Activated naive CD4-positive, alpha-beta T cell treated with anti-CD3 and anti-CD28 coated beads, Interleukin-2, amount 50 U/mL, for 72 hours (primary cell): ENCODE data around the gene TSNAX. TPM values are rescaled to one million over a fixed set of nuclear protein-coding genes. Genes with fewer than 3 reads are reported as not detected.
"Not testable (repeated sequence)": the region's sequence is repeated elsewhere in the genome, so short reads cannot be mapped to it uniquely, and the experiment has no call there.

Experiments
- ATAC-seq, 2 donors: fragments of 150-1000 bp; cut with Tn5 transposase; 2 replicates each; pipeline ENCODE4 v1.10.0; 2021; ENCODE audit warnings: mild to moderate bottlenecking in 2 of 2, moderate library complexity in 2 of 2
- DNase-seq, 2 donors: peaks; one replicate each; pipeline ENCODE4 v3.0.0; 2021 to 2022; ENCODE audit warnings: low spot score in 2 of 2
- H3K27ac Mint-ChIP-seq, 2 donors: one replicate each; pipeline ENCODE4 v1.8.0; 2022; ENCODE audit warnings: mild to moderate bottlenecking in 2 of 2, mixed read lengths in 2 of 2
- H3K36me3 Mint-ChIP-seq, 2 donors: one replicate each; pipeline ENCODE4 v1.8.0; 2022; ENCODE audit warnings: mixed read lengths in 2 of 2
- H3K9me3 Mint-ChIP-seq, 2 donors: one replicate each; pipeline ENCODE4 v1.8.0; 2022; ENCODE audit warnings: mixed read lengths in 2 of 2
- total RNA-seq, 2 donors: library from RNA; stranded (reverse); gene quantifications; one replicate each; pipeline ENCODE4 v1.2.3, GENCODE V29; 2022

TSNAX gene, protein sequence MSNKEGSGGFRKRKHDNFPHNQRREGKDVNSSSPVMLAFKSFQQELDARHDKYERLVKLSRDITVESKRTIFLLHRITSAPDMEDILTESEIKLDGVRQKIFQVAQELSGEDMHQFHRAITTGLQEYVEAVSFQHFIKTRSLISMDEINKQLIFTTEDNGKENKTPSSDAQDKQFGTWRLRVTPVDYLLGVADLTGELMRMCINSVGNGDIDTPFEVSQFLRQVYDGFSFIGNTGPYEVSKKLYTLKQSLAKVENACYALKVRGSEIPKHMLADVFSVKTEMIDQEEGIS
- 10 to 100 TPM; 22.3 to 34.3 TPM for total RNA-seq

DNA sequence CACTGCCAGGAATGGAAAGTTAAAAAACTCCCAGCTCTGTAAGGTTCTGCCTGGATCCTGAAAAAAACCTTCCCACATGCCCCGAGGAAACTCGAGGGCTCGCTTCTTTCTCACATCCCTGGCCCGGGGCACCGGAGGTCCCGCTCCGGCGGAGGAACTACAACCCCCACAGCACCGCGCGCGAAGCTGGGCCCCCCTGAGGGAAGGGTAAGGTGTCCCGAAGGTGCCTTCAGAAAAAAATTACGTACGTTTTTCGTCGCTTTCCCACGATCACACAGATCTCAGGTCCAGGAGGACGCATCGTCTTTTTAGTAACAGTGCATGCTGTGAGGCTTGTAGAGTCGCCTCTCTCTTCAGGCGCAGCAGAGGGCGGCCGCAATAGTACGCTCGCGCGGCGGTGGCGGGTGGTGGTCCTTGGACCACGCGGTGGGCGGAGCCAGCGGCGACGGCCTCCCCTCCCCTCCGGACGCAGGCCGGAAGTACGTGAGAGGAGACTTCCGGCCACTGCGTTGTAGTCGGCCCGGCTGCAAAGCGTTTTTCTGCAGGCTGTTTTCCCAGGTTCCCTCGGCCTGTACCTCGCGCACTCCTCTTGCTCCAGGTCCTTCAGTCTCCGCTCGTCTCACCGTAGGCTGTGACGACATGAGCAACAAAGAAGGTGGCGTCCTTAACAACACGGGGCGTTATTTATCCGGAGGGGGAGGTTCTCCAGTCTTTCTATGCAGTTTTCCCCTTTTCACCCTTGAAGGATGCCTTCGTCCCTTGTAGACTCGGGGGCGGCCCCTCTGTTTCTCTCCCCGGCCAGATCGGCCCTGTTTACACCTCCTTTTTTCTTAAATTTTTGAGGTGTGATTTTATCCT is at the start of gene TSNAX:
Gene TSNAX, plus strand, starts transcription at position 498 of the 858 bp plus-strand sequence. Its CDS starts 142 bp downstream, at position 640.
- ATAC-seq: peak; percentile 95 to 96
- peak; percentile 83 to 93 for DNase-seq
- H3K9me3 Mint-ChIP-seq: no peaks in the 10 kb centered on the region
- H3K27ac Mint-ChIP-seq: peak within 1 kb of the TSS; percentile 93 to 99
- peaks cover 24 to 29% of the 10 kb centered on the region in 2 donors for H3K36me3 Mint-ChIP-seq

DNA sequence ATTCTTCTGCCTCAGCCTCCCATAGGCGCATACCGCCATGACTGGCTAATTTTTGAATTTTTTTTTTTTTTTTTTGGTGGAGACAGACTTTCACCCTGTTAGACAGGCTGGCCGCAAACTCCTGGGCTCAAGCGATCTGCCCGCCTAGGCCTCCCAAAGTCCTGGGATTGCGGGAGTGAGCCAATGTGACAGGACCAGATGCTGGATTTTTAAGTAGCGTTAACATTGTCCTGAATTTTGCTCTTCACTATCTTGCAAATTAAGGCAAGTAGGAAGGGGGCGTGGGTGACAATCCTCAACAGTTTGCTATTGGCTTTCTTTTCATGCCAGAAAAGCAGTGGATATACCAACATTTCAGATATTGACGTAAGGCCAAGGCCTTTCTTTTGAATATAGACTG is 49.7 kb upstream of the TSNAX start:
- Mint-ChIP-seq H3K27ac (no peak overlapping the region), H3K9me3 (peaks cover 0 to 4% of the 10 kb centered on the region in 2 donors), H3K36me3 (no peaks in the 10 kb centered on the region)
- ATAC-seq (no peak), DNase-seq (no peak)

DNA sequence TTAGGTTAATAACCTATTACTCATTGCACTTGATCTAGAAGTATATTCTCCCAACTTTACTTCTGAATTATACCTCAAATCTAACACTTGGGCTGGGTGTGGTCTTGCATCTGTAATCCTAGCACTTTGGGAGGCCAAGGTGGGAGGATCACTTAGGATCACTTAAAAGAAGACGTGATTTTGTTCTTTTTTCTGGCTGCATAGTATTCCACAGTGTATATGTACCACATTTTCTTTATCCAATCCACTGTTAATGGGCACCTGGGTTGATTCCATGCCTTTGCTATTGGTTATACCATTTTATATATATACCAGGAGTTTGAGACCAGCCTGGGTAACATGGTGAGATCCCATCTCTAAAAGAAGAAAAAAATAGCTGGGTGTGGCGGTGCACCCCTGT is 48.5 kb upstream of the TSNAX start:
- Mint-ChIP-seq H3K36me3 (no peaks in the 10 kb centered on the region), H3K9me3 (peaks cover 0 to 4% of the 10 kb centered on the region in 2 donors), H3K27ac (no peak overlapping the region)
- ATAC-seq (no peak), DNase-seq (no peak)

DNA sequence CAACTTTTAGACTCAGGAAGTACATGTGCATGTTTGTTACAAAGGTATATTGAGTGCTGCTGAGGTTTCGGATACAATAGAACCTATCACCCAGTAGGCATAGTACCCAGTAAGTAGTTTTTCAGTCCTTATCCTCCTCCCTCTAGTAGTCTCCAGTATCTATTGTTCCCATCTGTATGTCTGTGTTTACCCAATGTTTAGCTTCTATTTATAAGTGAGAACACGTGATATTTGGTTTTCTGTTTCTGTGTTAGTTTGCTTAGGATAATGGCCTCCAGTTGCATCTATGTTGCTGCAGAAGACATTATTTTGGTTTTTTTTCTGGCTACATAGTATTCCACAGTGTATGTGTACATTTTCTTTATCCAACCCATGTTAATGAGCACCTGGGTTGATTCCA is 47.2 kb upstream of the TSNAX start:
- Mint-ChIP-seq H3K27ac (no peak overlapping the region), H3K36me3 (no peaks in the 10 kb centered on the region), H3K9me3 (peaks cover 0 to 4% of the 10 kb centered on the region in 2 donors)
- DNase-seq: no peak
- ATAC-seq: no peak

DNA sequence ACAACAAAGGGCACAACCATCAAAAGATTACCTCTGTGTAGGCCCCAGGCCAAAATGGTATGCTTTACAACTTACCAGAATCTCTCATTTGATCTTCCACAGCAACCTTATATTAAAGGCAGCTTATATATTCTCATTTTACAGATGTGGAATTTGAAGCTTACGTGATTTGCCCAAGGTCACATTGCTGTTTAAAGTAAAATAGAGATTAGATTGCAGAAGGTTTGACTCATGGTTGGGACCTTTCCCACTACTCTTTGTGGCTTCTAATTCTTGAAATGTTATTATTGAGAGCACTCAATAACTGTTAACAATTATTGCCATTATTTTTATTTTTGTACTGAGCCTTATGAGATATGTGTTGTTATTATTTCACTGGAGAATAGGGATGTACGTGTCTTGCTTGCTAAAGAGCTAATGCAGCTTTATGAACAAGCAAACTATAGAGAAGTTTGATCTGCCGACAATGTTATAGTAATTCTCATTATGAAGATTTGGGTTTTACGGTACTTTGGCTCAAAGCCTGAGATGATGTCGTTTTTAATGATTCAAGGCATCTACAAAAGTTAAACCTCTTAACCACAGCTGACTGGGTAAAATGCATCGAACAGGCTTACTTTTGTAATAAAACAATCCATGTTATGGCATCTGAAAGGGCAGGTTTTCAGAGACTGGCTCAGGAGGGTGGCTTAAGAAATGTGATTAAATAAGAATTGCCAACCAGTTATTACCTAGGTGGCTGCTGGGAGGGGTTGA is 43.3 kb upstream of the TSNAX start:
- H3K9me3 Mint-ChIP-seq: no peaks in the 10 kb centered on the region
- DNase-seq: no peak
- H3K36me3 Mint-ChIP-seq: no peaks in the 10 kb centered on the region
- no peak overlapping the region for H3K27ac Mint-ChIP-seq
- ATAC-seq: no peak

DNA sequence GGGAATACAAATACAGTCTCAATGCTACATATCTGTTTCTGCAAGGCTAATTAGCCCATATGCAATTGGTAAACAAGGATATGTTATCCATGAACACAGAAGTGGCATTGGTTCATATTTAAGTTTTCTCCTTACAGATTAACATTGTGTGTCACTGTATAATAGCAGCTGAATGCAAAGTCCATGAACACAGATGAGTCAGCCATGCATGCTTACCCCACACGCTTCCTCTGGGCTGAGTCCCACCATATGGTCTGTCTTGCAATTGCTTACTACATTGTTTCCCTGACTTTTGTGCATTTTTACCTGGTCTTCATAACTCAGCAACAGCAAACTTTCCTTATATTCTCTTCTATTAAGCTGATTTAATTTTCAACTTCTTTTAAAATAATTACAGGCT is 41.5 kb upstream of the TSNAX start:
- Mint-ChIP-seq H3K27ac (no peak overlapping the region), H3K9me3 (no peaks in the 10 kb centered on the region), H3K36me3 (no peaks in the 10 kb centered on the region)
- DNase-seq (no peak), ATAC-seq (no peak)

DNA sequence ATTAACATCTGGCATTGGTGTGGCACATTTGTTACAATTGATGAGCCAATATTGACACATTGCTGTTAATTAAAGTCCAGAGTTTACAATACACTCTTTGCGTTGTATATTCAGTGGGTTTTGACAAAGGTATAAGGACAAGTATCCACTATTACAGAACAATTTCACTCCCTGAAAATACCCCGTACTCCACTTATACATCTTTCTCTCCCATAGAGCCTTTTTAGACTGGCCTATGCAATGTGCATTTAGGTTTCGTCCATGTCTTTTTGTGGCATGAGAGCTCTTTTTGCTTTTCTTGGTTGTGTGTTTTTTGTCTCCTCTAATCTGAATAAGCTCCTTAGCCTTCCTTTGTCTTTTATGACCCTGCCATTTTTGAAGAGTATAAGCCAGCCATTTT is 40.6 kb upstream of the TSNAX start:
- ATAC-seq (no peak), DNase-seq (no peak)
- no peaks in the 10 kb centered on the region for H3K36me3 Mint-ChIP-seq
- H3K27ac Mint-ChIP-seq: no peak overlapping the region
- no peaks in the 10 kb centered on the region for H3K9me3 Mint-ChIP-seq

DNA sequence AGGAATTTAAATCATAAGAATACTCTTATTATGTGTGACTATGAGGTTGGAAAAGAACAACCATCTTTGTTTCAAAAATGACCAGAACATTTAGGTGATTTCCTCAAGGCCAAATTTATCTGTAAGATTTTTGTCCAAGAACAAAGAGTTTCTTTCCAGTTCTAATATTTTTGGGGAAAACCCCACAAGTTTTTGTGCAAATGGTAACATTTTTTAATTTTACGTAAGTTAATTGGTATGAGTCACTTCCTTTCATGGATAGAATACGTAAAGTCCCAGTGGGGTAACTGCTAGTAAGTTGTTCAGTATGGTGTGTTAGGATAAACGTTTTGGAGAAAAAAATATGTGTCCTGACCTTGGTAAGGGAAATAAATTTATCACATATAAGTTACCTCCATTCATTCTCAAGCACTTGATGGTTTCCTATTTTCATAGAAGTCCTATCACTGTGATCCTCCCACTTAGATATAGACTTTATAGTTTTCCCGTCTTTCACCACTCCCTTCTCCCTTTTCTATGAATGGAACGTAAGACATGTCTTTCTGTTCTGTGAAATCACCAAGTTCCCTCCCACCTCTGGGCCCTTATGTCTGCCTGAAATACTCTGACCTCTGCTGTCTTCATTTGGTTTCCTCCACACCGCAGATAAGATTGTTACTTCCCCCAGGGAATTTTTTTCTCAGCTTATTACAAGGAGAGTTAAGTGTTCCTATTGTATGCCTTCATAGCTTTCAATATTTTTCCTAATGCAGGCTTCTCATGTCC is 34.9 kb upstream of the TSNAX start:
- DNase-seq (no peak), ATAC-seq (no peak)
- H3K36me3 Mint-ChIP-seq: peaks cover 10% of the 10 kb centered on the region in 2 donors
- H3K27ac Mint-ChIP-seq: no peak overlapping the region
- peaks cover 8 to 14% of the 10 kb centered on the region in 2 donors for H3K9me3 Mint-ChIP-seq

DNA sequence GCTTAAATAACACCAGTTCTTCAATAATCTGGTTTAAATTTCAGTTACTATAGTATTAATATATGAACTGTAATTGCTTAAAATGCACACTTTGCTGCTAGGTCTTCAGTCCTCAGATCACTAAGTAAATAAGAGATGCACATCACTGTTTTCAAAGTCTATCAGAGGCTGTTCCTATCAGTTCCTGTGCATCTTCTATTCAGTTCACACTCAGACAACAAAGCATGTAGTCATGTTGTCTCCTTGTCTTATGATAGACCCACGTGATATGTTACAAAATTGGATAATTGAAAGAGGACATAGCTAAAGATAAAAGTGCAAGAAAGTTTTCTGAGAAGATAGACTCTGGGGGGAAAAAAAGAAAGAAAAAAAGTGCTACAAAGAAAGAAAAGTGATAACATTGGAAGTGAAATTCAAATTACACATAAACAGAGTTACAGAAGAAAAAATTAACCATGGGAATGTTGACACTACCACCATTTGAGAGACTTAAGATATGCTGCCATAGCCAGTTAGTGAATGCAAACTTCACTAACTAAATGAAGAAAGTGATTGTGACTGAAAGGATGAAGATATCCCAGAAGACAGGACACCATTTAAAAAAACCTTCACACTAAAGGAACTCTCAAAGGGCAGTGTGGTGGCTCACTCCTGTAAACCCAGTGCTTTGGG is 33.9 kb upstream of the TSNAX start:
- DNase-seq (no peak), ATAC-seq (no peak)
- no peak overlapping the region for H3K27ac Mint-ChIP-seq
- peaks cover 13% of the 10 kb centered on the region in 2 donors for H3K36me3 Mint-ChIP-seq
- H3K9me3 Mint-ChIP-seq: peaks cover 12 to 16% of the 10 kb centered on the region in 2 donors

DNA sequence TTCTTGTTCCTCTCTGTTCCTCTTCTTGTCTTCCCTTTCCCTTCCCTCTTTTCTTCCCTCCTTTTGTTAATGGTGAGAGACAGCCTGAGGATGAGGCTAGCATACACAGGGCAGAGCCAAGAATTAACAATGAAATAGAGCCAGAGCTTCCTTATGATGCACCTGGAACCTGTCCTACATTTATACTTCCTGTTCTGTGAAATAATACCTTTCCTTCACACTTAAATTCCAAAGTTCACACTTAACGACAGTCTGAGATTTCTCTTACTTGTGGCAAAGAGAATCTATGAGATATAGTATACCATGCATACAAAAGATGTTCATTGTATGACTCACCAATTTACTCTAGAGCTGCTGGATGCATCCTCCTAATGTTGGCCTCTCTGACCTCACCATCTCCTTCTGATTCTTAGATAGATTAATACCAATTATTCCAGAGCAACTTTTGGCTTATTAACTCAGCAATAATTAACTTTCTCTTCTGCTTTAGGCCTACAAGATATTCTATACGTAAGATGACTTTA is 30.8 kb upstream of the TSNAX start:
- peaks cover 15 to 20% of the 10 kb centered on the region in 2 donors for H3K9me3 Mint-ChIP-seq
- H3K36me3 Mint-ChIP-seq: peaks cover 18 to 24% of the 10 kb centered on the region in 2 donors
- ATAC-seq (no peak), DNase-seq (no peak)
- no peak overlapping the region for H3K27ac Mint-ChIP-seq

DNA sequence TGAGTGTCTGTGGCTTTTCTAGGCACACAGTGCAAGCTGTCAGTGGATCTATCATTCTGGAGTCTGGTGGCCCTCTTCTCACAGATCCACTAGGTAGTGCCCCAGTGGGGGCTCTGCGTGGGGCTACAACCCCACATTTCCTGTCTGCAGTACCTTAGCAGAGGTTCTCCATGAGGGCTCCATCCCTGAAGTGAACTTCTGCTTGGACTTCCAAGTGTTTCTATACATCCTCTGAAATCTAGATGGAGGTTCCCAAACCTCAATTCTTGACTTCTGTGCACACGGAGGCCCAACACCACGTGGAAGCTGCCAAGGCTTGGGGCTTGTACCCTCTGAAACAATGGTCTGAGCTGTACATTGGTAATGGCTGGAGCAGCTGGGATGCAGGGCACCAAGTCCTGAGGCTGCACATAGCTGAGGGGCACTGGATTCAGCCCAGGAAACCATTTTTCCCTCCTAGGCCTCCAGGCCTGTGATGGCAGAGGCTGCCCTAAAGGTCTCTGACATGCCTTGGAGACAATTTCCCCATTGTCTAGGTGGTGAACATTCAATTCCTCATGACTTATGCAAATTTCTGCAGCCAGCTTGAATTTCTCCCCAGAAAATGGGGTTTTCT is 29.2 kb upstream of the TSNAX start:
- Mint-ChIP-seq H3K9me3 (peaks cover 15 to 20% of the 10 kb centered on the region in 2 donors), H3K27ac (no peak overlapping the region), H3K36me3 (peaks cover 18 to 24% of the 10 kb centered on the region in 2 donors)
- DNase-seq (no peak), ATAC-seq (no peak)

DNA sequence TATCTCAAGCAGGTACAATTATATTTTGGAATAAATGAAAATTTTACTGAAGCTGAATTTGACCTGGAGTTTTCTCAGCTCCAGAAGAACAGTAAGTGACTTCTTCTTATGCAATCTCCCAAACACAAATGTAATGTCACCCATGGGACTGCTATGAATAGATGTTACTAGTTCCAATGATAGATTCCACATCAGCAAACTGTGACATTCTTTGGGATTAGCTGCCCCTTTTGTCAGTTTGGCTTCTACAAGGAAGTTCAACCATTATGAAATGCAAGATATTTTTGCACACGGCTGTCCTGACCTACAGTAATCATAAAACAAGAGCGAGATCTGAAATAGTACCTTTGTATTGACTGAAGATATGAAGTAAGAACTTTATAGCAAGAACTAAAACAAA is 27.8 kb upstream of the TSNAX start:
- DNase-seq: no peak

DNA sequence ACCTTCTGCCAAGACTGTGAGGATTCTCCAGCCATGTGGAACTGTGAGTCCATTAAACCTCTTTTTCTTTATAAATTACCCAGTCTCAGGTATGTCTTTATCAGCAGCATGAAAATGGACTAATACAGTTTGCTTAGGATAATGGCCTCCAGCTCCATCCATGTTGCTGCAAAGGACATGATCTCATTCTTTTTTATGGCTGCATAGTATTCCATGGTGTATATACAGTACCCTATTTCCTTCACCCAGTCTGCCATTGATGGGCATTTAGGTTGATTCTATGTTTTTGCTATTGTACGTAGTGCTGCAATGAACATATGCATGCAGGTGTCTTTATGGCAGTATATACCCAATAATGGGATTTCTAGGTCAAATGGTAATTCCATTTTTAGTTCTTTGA is 25.3 kb upstream of the TSNAX start:
- not testable (repeated sequence) for DNase-seq, ATAC-seq, H3K27ac Mint-ChIP-seq
- Mint-ChIP-seq H3K9me3 (peaks cover 10 to 11% of the 10 kb centered on the region in 2 donors), H3K36me3 (peaks cover 13 to 19% of the 10 kb centered on the region in 2 donors)

More for the DNA sequence above, 27.8 kb upstream of the TSNAX start:
- ATAC-seq: no peak
- H3K27ac Mint-ChIP-seq: no peak overlapping the region
- H3K9me3 Mint-ChIP-seq: peaks cover 15 to 20% of the 10 kb centered on the region in 2 donors
- peaks cover 18 to 24% of the 10 kb centered on the region in 2 donors for H3K36me3 Mint-ChIP-seq

DNA sequence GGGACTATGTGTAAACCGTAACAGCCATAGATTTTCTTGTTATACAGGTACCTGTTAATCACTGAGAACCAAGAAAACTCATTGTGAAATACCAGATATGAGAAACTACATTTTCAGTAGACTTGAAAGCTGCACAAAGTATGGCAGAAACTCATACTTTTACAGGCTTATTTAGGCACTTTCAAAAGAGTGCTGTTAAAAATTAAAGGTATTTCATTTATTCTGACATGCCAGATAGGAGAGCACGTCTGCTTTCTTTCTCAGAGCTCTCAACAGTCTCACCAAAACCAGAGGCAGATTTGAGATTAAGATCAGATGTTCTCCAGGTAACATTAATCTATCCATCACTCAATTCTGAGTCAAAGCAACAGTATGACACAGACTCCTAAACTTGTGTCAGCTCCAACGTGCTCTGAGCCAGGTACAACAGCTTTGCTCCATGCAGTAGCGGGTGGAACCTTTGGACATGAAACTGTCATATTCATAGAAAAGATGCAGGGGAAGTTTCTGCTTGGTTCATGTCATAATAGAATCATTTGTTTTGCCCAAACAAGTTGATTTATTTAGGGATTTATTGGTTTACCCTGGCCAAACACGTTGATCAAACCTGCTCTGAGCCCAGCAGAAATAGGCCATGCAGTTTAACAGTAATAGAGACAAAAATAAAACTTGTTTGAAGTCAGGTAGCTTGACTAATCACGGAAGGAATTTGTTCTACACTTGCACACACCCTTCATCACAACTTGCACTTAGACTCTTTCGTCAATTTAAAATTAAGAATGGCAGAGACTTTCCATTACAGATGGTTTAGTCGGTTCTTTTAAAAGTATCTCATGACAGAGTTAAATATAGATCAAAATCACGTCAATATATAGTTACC is 20.8 kb upstream of the TSNAX start:
- Mint-ChIP-seq H3K36me3 (no peaks in the 10 kb centered on the region), H3K27ac (no peak overlapping the region), H3K9me3 (no peaks in the 10 kb centered on the region)
- DNase-seq: no peak
- ATAC-seq: peak in 1 of 2 donors; percentile 88
